Suprapubic skin (tissue), 3 donors: ENCODE results near the gene R3HDML.

Source experiments
- POLR2A ChIP-seq, 2 donors: fragments of 450-650 bp; IDR thresholded peaks; one replicate each; pipeline ENCODE4 v1.6.1; 2017; ENCODE audit warnings: antibody characterized with exemption in 2 of 2, mild to moderate bottlenecking in 2 of 2, moderate library complexity in 2 of 2
- TF ChIP-seq, protein P1 (sequence below), 2 donors: fragments of 200-600 bp in 1 of 2; fragments of 450-650 bp in 1 of 2; sonication (generic) in 1 of 2; IDR thresholded peaks; one replicate each; pipeline ENCODE4 v1.5.1; 2016 to 2019; ENCODE audit warnings: antibody characterized with exemption in 2 of 2, mild to moderate bottlenecking in 1 of 2, moderate library complexity in 1 of 2

DNA sequence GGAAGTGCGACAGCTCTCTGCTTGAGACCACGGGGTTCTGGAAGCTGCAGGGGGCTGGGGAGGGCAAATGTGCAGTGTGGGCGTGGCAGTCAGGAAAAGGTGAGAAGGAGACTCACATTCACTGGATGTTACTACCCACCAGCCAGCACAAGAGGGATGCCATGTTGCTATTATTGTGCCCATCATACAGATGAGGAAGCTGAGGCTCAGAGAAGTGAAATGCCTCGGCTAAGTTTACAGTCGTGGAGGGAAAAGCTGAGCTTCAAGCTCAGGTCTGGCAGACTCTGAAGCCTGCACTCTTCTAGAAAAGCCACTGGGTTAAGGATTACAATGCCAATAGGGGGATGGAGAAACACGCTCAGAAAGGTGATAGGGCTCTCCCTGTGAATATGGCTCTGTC lies 53.0 kb downstream of the R3HDML start:
- TF ChIP-seq, protein P1, sequence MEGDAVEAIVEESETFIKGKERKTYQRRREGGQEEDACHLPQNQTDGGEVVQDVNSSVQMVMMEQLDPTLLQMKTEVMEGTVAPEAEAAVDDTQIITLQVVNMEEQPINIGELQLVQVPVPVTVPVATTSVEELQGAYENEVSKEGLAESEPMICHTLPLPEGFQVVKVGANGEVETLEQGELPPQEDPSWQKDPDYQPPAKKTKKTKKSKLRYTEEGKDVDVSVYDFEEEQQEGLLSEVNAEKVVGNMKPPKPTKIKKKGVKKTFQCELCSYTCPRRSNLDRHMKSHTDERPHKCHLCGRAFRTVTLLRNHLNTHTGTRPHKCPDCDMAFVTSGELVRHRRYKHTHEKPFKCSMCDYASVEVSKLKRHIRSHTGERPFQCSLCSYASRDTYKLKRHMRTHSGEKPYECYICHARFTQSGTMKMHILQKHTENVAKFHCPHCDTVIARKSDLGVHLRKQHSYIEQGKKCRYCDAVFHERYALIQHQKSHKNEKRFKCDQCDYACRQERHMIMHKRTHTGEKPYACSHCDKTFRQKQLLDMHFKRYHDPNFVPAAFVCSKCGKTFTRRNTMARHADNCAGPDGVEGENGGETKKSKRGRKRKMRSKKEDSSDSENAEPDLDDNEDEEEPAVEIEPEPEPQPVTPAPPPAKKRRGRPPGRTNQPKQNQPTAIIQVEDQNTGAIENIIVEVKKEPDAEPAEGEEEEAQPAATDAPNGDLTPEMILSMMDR (IDR thresholded peaks at IDR 0.05): no peak
- TF ChIP-seq POLR2A (IDR thresholded peaks at IDR 0.05): no peak
